Activated naive CD4-positive, alpha-beta T cell (primary cell): Measurements from ENCODE around the gene ABCC3.

ENCODE experiments used
- DNase-seq, 4 experiments: peaks; one replicate each; lab custom pipeline; 2025; lab: John Stamatoyannopoulos, UW

Gene ABCC3

DNA sequence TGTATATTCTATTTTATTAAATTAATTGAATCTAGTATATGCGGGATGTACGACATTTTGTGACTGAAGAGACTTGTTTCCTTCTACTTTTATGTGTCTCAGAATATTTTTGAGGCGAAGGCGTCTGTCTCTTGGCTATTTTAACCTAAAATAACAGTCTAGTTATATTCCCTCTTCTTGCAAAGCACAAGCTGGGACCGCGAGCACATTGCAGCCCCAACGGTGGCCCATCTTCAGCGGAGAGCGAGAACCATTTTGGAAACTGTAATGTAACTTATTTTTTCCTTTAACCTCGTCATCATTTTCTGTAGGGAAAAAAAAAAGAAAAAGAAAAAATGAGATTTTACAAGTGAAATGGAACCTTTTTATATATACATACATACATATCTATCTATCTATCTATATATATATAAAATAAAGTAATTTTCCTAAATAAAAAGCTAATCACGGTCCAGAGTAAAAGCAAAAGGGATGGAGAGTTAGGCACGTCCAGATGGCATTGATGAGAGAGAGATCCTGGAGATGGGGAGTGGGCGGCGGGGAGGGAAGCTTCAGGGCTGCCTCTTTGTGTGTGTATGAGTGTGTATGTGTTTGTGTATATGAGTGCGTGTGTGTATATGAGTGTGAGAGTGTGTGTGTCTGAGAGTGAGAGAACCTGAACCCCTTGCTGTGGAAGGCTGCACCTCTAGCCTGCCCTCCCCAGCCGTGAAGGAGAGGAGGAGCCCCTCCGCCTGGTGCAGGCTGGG, 7.5 kb upstream of the ABCC3 start:
- no peak for DNase-seq

DNA sequence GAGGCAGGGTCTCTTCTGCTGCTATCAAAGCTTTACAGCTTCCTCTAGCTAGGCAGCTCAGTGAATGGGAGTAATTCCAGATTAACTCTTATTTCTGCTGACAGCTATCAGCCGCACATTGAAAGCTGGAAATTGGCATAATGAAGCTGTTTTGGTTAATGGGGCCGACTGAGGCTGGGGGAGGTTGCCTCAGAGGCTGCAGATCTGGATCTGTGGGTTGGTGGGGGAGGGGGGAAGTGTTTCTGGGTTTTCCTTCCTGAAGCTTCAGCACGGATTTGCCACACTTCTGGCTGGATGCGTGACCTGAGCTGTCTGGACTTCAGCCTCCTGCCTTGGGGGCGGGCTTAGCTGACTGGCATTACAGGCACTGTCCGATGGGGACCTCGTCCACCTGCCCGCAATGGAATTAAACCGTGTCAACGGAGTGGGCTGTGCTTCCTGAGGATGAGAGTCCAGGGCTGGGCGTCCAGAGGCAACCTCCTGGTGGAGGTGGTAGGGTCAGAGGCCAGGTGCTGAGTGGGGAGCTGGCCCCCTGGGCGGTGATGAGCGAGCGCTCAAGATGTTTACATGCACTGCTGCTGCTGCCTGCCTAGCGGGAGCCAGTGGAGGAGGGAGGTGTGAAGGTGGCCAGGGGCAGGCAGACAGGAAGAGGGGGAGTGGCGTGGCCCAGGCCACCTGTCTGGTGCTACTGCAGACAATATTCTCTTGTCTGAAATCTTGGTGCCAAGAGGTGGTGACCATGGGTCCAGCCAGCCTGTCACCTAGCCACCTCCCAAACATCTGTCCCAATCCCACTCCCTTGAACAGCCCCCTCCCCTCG, 6.7 kb upstream of the ABCC3 start:
- no peak for DNase-seq

- no peak for DNase-seq
Measured at GRCh38 chr17:50629902-50630301, 4.8 kb upstream of the ABCC3 start.

DNA sequence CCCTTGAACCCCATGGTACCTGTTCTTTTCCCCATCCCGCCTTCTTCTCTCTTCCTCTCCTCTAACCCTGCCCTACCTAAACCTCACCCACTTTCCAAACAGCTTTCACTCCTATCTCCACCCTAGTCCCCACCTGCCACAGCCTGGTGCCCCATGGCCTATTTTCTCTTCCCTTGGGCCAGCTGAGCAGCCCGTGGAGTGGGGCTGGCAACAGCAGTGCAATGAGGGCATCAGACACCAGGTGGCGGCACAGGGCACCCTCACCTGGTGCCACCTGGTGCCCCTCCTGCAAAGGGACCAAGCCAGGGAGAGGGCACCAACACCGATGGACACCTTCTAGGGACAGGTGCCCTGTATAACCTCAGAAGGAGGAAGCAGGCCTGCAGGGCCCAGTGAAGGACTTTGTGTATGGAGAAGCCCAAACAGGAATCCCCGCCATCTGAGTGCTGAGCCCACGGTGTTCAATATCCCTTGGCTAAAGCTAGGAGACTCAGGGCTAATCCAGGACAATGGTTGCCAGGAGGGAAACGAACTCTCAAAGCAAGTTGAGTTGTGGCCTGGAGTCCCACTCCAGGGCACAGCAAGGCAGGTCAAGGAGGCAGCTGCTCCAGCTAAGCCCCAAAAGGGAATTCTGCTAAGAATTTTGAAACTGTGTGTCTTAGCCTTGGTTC, 4.0 kb upstream of the ABCC3 start:
- DNase-seq = peak; percentile 10 to 47 (median 21)

DNA sequence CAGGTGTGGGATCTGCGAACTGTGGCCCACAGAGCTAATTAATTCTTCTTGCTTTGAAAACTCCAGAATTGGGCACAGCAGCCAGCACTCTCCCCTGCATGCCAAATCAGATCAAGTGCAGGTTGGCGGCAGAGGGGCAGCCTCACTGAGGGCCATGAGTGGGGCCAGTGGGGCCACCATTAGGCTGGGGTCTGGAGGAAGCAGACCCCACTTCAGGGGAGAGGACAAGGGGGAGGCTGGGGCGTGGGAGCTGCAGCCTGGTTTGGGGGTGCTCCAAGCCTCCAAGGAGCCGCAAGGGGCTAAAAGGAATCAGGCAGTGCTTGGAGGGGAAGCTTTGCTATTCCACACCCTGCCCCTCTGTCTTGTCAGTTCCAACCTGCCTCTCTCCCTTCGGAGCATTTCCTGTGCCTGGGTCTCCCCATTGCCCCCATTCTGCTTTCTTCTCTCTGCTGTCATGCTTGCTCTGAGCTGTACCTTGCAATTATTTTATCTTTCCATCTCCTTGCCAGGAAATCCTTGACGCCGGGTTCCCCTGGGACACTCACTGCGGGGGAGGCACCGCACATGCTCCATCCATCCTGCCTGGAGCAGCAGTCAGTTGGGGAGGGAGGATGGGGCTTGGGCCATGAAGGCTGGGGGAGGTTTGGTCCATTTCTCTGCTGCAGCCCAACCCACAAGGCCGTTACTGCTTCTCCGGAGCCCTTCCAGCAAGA, 3.3 kb upstream of the ABCC3 start:
- no peak for DNase-seq

- no peak for DNase-seq
Measured at GRCh38 chr17:50631908-50632571, 2.6 kb upstream of the ABCC3 start.

GRCh38 chr17:50632637-50633036, 2.0 kb upstream of the ABCC3 start:
- no peak for DNase-seq

DNA sequence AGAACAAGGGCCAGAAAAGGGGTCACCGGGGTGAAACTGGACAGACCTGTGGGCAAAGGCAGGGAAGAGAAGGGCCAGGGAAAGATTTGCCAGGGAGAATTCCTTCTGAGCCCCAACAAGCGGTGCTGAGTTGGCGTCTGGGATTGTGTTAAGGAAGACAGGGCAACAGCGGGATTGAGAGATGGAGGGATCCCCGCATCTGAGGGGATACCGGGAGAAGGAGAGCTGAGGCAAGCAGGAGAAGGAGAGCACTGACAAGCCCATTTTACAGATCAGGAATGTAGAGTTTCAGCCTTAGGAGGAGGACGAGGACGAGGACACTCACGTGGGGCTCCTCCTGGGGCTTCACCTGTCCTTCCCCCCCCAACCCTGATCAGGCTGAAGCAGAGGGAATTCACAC, 998 bp upstream of the ABCC3 start:
- no peak for DNase-seq

DNA sequence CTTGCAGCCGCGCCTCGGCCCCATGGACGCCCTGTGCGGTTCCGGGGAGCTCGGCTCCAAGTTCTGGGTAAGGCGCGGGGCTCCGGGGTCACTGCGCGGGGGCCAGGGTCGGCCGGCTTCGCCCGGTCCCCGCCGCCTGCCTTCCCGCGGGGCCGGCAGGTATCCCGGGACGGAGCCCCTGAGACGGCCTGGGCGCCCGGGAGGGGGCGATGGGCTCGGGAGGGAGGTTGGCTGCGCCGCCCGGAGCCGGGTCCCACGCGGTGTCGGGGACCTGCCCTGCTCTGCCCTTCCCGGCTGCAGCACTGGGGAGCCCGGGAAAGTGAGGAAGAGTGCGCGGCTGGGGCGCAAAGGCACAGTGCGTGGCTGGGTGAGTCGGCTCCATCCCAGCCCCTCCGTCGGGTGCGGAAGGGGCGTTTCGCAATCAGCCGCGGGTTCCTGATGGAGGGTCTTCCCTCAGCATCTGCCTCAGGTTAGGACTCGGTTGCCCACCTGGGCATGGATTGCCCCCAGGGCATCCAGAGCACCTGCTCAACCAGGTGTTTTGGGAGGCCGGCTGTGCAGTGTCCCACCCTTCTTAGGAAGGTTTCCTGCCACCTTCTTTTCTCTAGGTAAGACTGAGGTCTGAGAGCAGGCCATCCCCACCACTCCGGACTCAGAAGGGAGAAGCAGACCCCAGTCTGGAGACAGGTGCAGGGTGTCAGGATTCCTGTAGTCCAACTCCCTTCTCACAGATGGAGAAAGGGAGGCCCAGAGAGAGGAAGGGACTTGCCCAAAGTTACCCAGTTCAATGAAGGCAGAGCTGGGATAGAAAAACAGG, 442 bp downstream of the ABCC3 start:
- DNase-seq = no peak

DNA sequence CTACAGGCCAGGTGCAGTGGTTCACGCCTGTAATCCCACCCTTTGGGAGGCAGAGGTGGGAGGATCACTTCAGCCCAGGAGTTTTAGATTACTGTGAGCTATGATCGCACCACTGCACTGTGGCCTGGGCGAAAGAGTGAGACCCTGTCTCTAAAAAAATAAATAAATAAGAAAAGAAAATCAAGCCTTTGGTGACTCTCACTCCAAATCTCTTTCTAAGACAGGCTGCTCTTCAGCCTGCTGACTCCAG, 976 bp downstream of the ABCC3 start:
- DNase-seq = no peak

DNA sequence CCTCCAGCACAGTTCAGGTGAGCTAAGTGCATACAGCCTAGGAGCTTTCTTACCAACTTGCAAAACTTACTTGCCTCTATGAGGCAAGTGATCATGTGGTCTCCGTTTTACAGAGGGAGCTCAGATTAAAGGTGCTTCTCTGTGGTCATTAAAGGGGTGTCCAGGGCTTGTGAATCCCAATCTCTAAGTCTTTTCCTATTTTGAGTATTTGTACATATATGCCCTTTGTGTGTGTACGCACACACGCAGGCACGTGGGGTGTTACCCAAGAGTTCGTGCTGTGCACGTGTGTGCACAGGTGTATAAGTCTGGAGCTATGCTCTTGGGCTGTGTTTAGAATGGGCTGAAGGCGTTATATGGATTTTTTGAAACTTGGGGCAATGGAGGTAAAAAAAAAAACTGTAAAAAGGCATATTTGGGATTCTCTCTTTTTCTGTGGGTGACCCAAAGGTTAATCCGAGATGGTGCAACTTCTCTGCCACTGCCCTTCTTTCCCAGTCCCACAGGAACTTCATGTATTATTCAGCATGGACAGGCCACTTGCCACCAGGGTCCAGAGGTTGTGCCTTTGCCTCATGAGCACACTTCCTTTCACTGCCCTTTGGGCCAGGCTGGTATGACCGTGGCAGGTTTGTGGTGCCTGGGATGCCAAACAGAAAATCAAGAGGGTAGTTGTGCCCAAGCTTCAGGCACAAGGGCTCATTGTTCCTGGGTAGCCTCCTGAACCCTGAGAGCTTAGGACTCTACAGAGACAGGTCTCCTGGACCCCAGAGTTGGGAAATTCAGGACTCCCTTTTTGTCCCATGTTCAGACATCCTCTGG, 1.5 kb downstream of the ABCC3 start:
- no peak for DNase-seq

DNA sequence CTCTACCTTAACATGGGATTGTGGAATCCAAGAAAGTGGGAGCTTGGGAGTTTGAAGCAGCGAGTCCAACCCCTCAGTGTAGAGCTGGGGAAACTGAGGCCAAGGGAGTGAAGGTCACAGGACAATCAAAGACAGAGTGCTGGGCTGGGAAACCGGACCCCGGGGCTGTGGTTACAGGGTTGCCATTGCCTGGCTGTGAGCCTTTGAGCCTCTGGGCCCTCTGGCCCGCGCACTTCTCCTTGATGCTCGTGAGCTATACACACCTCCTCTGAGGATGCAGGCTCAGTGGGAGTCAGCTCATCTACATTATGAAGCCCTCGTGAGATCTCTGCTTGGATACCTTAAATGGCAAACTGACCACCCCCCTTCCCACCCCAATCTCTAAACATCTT, 2.1 kb downstream of the ABCC3 start:
- no peak for DNase-seq

- DNase-seq = no peak
Measured at GRCh38 chr17:50637829-50638605, 3.3 kb downstream of the ABCC3 start.

- no peak for DNase-seq
Measured at GRCh38 chr17:50638606-50638965, 3.9 kb downstream of the ABCC3 start.

DNA sequence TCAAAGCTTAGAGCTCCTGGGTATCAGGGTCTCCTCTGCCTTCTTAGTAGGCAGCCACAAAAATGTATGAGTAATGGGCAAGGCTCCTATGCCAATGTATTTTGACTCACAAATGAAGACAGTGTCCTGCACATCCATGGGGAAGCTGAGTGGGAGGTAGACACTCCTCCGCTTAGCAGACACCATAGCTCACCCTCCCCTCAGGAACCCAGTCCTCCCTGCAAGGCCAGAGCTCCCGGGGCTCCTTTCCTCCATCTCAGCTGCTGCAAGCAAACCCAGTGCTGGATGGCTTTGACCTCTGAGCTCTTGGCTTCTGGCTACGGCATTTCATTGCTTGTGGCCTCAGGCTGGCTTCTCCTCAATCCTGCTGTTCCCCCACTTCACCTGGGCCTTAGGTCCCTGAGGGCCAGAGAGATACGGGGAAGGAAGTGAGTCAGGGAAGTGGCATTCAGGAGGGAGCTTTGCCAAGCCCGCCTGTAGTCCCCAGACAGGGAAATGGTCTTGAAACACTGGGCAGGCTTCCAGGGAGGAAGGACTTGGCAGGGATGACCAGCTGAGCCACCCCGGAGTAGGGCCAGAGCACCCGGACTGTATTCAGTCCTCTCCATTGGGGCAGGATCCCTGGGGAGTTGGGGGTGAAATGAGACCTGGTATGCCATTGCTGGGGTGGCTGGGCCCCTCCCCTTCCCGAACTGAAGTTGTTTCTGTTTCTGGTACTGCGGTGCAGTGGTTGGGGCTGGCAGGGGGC, 4.5 kb downstream of the ABCC3 start:
- no peak for DNase-seq

DNA sequence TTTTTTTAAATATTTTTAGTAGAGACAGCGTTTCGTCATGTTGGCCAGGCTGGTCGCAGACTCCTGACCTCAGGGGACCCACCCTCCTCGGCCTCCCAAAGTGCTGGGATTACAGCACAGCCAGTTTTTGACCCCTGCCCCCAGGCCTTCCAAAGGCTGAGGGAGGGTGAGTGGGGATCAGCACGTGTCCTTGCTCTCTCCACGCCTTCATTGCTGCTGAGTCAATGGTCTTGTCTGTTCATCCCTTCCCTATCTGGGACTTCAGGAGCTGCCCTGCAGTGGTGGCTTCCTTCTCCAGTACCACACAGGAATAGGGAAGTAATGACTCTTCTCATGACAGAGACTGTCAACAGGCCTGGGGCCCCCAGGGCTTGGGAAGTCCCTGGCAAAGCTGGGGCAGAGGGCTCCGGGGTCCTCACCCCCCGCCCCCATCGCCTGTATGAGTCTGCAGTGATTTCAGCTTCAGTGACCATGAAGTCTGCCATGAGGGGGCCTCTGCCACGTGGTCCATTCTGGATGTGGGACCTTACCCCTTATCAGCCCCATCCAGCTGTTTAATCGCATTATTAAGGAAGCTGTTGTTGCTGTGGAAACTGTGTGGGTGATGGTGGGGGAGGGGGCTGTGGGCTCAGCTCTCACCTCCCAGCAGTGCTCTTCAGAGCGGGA, 6.1 kb downstream of the ABCC3 start:
- no peak for DNase-seq

DNA sequence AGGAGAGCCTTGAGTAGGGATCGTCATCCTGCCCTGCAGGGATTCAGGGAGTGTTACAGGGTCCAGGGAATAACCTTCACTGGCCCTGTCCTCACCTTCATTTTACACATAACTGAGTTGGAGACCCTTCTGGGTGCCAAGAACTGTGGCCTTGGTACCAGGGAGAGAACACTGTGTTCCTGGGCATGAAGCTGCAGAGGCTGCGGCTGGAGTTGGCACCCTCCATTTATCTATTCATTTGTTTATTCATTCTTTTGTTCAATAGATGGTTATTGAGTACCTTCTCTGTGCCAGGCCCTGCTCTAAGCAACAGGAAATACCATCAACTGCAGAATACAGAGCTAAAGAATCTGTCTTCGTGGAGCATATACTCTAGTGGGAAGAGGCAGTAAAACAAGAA, 6.7 kb downstream of the ABCC3 start:
- DNase-seq = no peak

DNA sequence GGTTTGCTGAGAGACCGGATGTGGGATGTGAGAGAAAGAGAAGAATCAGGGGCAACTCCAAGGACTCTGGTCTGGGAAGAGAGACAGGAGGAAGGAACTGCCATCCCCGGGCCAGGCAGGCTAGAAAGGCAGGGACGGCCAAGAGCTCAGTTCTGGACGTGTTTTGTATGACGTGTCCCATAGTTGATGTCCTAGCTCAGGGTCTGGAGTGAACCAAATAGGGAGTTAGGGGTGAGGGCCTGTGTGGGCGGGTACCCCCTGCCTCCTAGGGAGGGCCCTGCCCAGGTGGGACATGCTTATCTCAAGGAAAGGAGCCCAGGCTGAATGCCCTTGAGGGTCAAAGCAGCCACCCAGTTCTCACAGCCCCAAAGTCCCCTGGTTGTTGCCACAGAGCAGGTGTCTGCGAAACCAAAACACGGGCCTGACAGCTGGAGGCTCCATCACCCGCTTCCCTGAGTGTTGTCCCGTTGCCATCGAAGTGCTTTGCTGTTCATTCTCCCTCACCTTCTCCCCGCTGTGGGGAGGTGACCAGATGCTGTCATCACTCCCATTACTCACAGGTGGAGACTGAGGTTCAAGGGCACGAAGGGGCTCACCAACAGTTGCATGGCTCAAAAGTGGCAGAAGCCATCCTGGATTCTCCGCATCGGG, 7.5 kb downstream of the ABCC3 start:
- no peak for DNase-seq
